ENCODE data around the gene UBE2O. TPM values are rescaled to one million over a fixed set of nuclear protein-coding genes. Genes with fewer than 3 reads are reported as not detected.

UBE2O gene
- total RNA-seq, 1 experiment from 2014 or later, result 68.9 TPM

DNA sequence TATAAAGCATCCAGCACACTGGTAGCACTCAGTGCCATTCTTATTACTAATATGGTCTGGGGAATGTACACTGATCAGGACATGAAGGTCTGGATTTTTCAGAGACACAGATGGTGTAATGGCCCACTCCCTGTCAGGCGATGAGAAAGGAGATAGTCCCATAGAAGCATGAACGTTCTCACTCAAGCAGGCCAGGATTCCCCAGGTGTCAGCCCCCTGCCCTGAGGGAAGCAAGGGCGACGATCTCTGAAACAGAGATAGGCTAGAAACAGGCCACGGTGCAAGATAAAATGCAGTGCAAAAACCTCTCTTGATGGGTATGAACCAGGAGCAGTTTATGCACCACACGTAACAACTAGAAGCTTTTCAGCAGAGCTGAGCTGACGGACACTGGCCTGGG, 109.8 kb downstream of the UBE2O start (continued):
- TF ChIP-seq, protein P1, sequence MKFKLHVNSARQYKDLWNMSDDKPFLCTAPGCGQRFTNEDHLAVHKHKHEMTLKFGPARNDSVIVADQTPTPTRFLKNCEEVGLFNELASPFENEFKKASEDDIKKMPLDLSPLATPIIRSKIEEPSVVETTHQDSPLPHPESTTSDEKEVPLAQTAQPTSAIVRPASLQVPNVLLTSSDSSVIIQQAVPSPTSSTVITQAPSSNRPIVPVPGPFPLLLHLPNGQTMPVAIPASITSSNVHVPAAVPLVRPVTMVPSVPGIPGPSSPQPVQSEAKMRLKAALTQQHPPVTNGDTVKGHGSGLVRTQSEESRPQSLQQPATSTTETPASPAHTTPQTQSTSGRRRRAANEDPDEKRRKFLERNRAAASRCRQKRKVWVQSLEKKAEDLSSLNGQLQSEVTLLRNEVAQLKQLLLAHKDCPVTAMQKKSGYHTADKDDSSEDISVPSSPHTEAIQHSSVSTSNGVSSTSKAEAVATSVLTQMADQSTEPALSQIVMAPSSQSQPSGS (CRISPR knock-in tag; IDR thresholded peaks at IDR 0.05; ENCODE audit: borderline replicate concordance, low read depth), result no peak
- TF ChIP-seq, protein P2, sequence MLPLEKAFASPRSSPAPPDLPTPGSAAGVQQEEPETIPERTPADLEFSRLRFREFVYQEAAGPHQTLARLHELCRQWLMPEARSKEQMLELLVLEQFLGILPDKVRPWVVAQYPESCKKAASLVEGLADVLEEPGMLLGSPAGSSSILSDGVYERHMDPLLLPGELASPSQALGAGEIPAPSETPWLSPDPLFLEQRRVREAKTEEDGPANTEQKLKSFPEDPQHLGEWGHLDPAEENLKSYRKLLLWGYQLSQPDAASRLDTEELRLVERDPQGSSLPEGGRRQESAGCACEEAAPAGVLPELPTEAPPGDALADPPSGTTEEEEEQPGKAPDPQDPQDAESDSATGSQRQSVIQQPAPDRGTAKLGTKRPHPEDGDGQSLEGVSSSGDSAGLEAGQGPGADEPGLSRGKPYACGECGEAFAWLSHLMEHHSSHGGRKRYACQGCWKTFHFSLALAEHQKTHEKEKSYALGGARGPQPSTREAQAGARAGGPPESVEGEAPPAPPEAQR (CRISPR knock-in tag; IDR thresholded peaks at IDR 0.05), result no peak
- TF ChIP-seq ESRRA (CRISPR knock-in tag; IDR thresholded peaks at IDR 0.05; ENCODE audit: borderline replicate concordance) (no peak), NR3C1 (CRISPR knock-in tag; conservative IDR thresholded peaks at IDR 0.05; ENCODE audit: low read depth) (no peak)

DNA sequence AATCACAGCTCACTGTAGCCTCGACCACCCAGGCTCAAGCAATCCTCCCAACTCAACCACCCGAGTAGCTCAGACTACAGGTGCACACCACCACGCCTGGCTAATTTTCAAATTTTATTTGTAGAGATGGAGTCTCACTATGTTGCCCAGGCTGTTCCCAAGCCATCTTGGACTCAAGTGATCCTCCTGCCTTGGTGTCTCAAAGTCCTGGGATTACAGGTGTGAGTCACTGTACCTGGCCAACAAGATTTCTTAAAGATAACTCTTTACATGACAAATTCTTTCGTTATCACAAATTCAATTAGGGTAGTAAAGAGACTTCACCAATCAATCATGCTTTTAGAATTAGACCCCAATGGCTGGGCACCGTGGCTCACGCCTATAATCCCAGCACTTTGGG, 111.7 kb downstream of the UBE2O start:
- H3K9me3 Mint-ChIP-seq, result no peaks in the 10 kb centered on the region
- H3K27ac Mint-ChIP-seq, result no peak overlapping the region
- H3K36me3 Mint-ChIP-seq, result peaks cover 31% of the 10 kb centered on the region
- no peaks in the 10 kb centered on the region for H3K4me1 Mint-ChIP-seq
- H3K27me3 Mint-ChIP-seq (ENCODE audit: low read depth), result no peaks in the 10 kb centered on the region
- ChIA-PET CTCF (no interaction called here), POLR2A (interaction anchor here (0.6 to 0.7 kb wide), 2 partner anchors 32 to 41 kb away, joined by 4 to 5 read pairs; no protein-coding TSS in a partner anchor)
- DNase-seq (ENCODE audit: low spot score) (no peak), ATAC-seq (no peak)
- H3K4me3 Mint-ChIP-seq, result no peak overlapping the region
- no peak for TF ChIP-seq EMX1 (CRISPR knock-in tag; IDR thresholded peaks at IDR 0.05)
- TF ChIP-seq, protein P3, sequence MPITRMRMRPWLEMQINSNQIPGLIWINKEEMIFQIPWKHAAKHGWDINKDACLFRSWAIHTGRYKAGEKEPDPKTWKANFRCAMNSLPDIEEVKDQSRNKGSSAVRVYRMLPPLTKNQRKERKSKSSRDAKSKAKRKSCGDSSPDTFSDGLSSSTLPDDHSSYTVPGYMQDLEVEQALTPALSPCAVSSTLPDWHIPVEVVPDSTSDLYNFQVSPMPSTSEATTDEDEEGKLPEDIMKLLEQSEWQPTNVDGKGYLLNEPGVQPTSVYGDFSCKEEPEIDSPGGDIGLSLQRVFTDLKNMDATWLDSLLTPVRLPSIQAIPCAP (CRISPR knock-in tag; IDR thresholded peaks at IDR 0.05), result no peak
- TF ChIP-seq ZNF423 (CRISPR knock-in tag; IDR thresholded peaks at IDR 0.05), result no peak
- TF ChIP-seq IRF2 (CRISPR knock-in tag; IDR thresholded peaks at IDR 0.05; ENCODE audit: borderline replicate concordance, low read depth), result no peak
- TF ChIP-seq RORB (CRISPR knock-in tag; IDR thresholded peaks at IDR 0.05), result no peak
- TF ChIP-seq, protein P2 (CRISPR knock-in tag; IDR thresholded peaks at IDR 0.05), result no peak
- no peak for TF ChIP-seq RELA (CRISPR knock-in tag; IDR thresholded peaks at IDR 0.05; ENCODE audit: borderline replicate concordance)
- TF ChIP-seq, protein P1 (CRISPR knock-in tag; IDR thresholded peaks at IDR 0.05; ENCODE audit: borderline replicate concordance, low read depth), result no peak
- TF ChIP-seq ZNF671 (CRISPR knock-in tag; IDR thresholded peaks at IDR 0.05), result no peak
- TF ChIP-seq, protein P4, sequence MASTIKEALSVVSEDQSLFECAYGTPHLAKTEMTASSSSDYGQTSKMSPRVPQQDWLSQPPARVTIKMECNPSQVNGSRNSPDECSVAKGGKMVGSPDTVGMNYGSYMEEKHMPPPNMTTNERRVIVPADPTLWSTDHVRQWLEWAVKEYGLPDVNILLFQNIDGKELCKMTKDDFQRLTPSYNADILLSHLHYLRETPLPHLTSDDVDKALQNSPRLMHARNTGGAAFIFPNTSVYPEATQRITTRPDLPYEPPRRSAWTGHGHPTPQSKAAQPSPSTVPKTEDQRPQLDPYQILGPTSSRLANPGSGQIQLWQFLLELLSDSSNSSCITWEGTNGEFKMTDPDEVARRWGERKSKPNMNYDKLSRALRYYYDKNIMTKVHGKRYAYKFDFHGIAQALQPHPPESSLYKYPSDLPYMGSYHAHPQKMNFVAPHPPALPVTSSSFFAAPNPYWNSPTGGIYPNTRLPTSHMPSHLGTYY (CRISPR knock-in tag; IDR thresholded peaks at IDR 0.05), result no peak
- TF ChIP-seq, protein P5, sequence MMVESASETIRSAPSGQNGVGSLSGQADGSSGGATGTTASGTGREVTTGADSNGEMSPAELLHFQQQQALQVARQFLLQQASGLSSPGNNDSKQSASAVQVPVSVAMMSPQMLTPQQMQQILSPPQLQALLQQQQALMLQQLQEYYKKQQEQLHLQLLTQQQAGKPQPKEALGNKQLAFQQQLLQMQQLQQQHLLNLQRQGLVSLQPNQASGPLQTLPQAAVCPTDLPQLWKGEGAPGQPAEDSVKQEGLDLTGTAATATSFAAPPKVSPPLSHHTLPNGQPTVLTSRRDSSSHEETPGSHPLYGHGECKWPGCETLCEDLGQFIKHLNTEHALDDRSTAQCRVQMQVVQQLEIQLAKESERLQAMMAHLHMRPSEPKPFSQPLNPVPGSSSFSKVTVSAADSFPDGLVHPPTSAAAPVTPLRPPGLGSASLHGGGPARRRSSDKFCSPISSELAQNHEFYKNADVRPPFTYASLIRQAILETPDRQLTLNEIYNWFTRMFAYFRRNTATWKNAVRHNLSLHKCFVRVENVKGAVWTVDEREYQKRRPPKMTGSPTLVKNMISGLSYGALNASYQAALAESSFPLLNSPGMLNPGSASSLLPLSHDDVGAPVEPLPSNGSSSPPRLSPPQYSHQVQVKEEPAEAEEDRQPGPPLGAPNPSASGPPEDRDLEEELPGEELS (CRISPR knock-in tag; IDR thresholded peaks at IDR 0.05), result no peak

Other genes starting within 250 kb of the UBE2O start
- 11.2 to 15.1 TPM (median 13.7 TPM) in 3 replicates for gene RNF157, start 212.7 kb downstream of the UBE2O start, total RNA-seq (2021)
- gene UBALD2, start 187.8 kb downstream of the UBE2O start, total RNA-seq (2021), result 24.4 to 30.3 TPM (median 28.2 TPM) in 3 replicates
- gene QRICH2, start 144.9 kb downstream of the UBE2O start, total RNA-seq (2021), result 1.5 to 3.2 TPM (median 2.7 TPM) in 3 replicates
- gene PRPSAP1, start 99.2 kb downstream of the UBE2O start, total RNA-seq (2021), result 50.0 to 56.5 TPM (median 52.3 TPM) in 3 replicates
- gene SPHK1, start 68.5 kb downstream of the UBE2O start, total RNA-seq (2021), result 2.5 to 2.9 TPM (median 2.8 TPM) in 3 replicates
- gene AANAT, start 14.5 kb upstream of the UBE2O start, total RNA-seq (2021), result 0.17 to 0.57 TPM in 2 of 3 replicates, not detected in the other
- 28.6 to 33.0 TPM (median 31.5 TPM) in 3 replicates for gene RHBDF2, start 48.3 kb upstream of the UBE2O start, total RNA-seq (2021)
- gene CYGB, start 84.6 kb upstream of the UBE2O start, total RNA-seq (2021), result 3.6 to 5.3 TPM (median 5.1 TPM) in 3 replicates
- gene PRCD, start 86.9 kb upstream of the UBE2O start, total RNA-seq (2021), result 2.7 to 4.5 TPM (median 4.0 TPM) in 3 replicates
- 0.30 TPM in 1 of 3 replicates, not detected in the others for gene ST6GALNAC2, start 132.7 kb upstream of the UBE2O start, total RNA-seq (2021)
- 0.13 to 0.37 TPM (median 0.16 TPM) in 3 replicates for gene ST6GALNAC1, start 190.6 kb upstream of the UBE2O start, total RNA-seq (2021)